Trophoblast cell (in vitro differentiated cells and primary cell): ENCODE results near the gene IDH2.
"Not testable (repeated sequence)": the region's sequence is repeated elsewhere in the genome, so short reads cannot be mapped to it uniquely, and the experiment has no call there.

Source experiments
- DNase-seq, 2 donors: peaks; one replicate each; pipeline ENCODE4 v3.0.0-alpha.2; 2016
- H2AFZ ChIP-seq: 2 replicates; pipeline ENCODE4 v1.6.1; 2013; ENCODE audit warnings: low read length, moderate library complexity, mild to moderate bottlenecking; ENCODE audit not compliant: insufficient read depth, poor library complexity
- H2AK5ac ChIP-seq: 2 replicates; pipeline ENCODE4 v1.6.1; 2013; ENCODE audit warnings: mild to moderate bottlenecking, low read length
- H2BK120ac ChIP-seq: 2 replicates; pipeline ENCODE4 v1.6.1; 2013; ENCODE audit warnings: low read length, mild to moderate bottlenecking, moderate library complexity; ENCODE audit not compliant: insufficient read depth, poor library complexity
- H2BK12ac ChIP-seq: 2 replicates; pipeline ENCODE4 v1.6.1; 2013; ENCODE audit warnings: mild to moderate bottlenecking, low read length, moderate library complexity
- H2BK5ac ChIP-seq: 2 replicates; pipeline ENCODE4 v1.6.1; 2013; ENCODE audit warnings: low read length, low read depth, moderate library complexity, mild to moderate bottlenecking; ENCODE audit not compliant: poor library complexity
- H3K14ac ChIP-seq: 2 replicates; pipeline ENCODE4 v1.6.1; 2013; ENCODE audit warnings: mild to moderate bottlenecking, low read length
- H3K18ac ChIP-seq: 2 replicates; pipeline ENCODE4 v1.6.1; 2013; ENCODE audit warnings: mild to moderate bottlenecking, low read length
- H3K23ac ChIP-seq: 2 replicates; pipeline ENCODE4 v1.6.1; 2013; ENCODE audit warnings: low read length
- H3K27ac ChIP-seq: 2 replicates; pipeline ENCODE4 v1.5.1; 2013; ENCODE audit warnings: low read depth, mild to moderate bottlenecking, inconsistent platforms, low read length, moderate library complexity
- H3K27me3 ChIP-seq: 2 replicates; pipeline ENCODE4 v1.6.1; 2013; ENCODE audit warnings: inconsistent platforms, mild to moderate bottlenecking, low read length, moderate library complexity; ENCODE audit not compliant: insufficient read depth
- H3K36me3 ChIP-seq, 2 experiments: 1 replicate in 1 of 2; 2 replicates in 1 of 2; pipeline ENCODE4 v1.6.1; 2013; ENCODE audit warnings: low read length in 2 of 2, mild to moderate bottlenecking in 2 of 2, moderate library complexity in 1 of 2; ENCODE audit not compliant: insufficient read depth in 2 of 2, control insufficient read depth in 1 of 2
- H3K4ac ChIP-seq: 2 replicates; pipeline ENCODE4 v1.6.1; 2013; ENCODE audit warnings: low read depth, mild to moderate bottlenecking, low read length, moderate library complexity
- H3K4me1 ChIP-seq, 2 experiments: 1 replicate in 1 of 2; 2 replicates in 1 of 2; pipeline ENCODE4 v1.6.1; 2013; ENCODE audit warnings: low read length in 2 of 2, mild to moderate bottlenecking in 2 of 2, moderate library complexity in 1 of 2; ENCODE audit not compliant: insufficient read depth in 2 of 2, control insufficient read depth in 1 of 2
- H3K4me2 ChIP-seq: 2 replicates; pipeline ENCODE4 v1.6.1; 2013; ENCODE audit warnings: inconsistent platforms, mild to moderate bottlenecking, low read length, moderate library complexity
- H3K4me3 ChIP-seq: 2 replicates; pipeline ENCODE4 v1.5.1; 2013; ENCODE audit warnings: mild to moderate bottlenecking, low read depth, low read length, inconsistent platforms
- H3K79me1 ChIP-seq: one replicate; pipeline ENCODE4 v1.6.1; 2013; ENCODE audit warnings: low read length
- H3K79me2 ChIP-seq: 2 replicates; pipeline ENCODE4 v1.6.1; 2013; ENCODE audit warnings: low read length, mild to moderate bottlenecking; ENCODE audit not compliant: control insufficient read depth, insufficient read depth, poor library complexity
- H3K9ac ChIP-seq: 2 replicates; pipeline ENCODE4 v1.6.1; 2013; ENCODE audit warnings: mild to moderate bottlenecking, low read length
- H3K9me3 ChIP-seq: 2 replicates; pipeline ENCODE4 v1.6.1; 2013; ENCODE audit warnings: low read depth, mild to moderate bottlenecking, control low read depth, inconsistent platforms, low read length; ENCODE audit not compliant: insufficient read depth
- H4K12ac ChIP-seq: 2 replicates; pipeline ENCODE4 v1.6.1; 2013; ENCODE audit warnings: low read depth, mild to moderate bottlenecking, low read length, moderate library complexity
- H4K8ac ChIP-seq: 2 replicates; pipeline ENCODE4 v1.6.1; 2013; ENCODE audit warnings: low read depth, mild to moderate bottlenecking, low read length, moderate library complexity
- H4K91ac ChIP-seq: one replicate; pipeline ENCODE4 v1.6.1; 2013; ENCODE audit warnings: low read depth, mild to moderate bottlenecking, low read length, moderate library complexity
- WGBS: extraction: QIAGEN DNeasy Blood & Tissue Kit; methylation state at CpG from one replicate; pipeline ENCODE4 v1.1.7; 2013; ENCODE audit warnings: missing lambda C conversion rate; ENCODE audit not compliant: insufficient read length, insufficient coverage; ENCODE audit errors: extremely low coverage; 5-methylcytosine and 5-hydroxymethylcytosine counted together

IDH2 gene

GRCh38 chr15:90070623-90071022 lies 31.6 kb downstream of the IDH2 start:
- not testable (repeated sequence) for H2AK5ac ChIP-seq, H2BK5ac ChIP-seq, H2BK120ac ChIP-seq, H4K91ac ChIP-seq, H3K4me1 ChIP-seq, H3K79me1 ChIP-seq, H4K8ac ChIP-seq, H2AFZ ChIP-seq, H3K27me3 ChIP-seq, H3K79me2 ChIP-seq, H3K14ac ChIP-seq, H3K4me2 ChIP-seq, H3K9me3 ChIP-seq, DNase-seq, H3K4me3 ChIP-seq, H3K4ac ChIP-seq, H4K12ac ChIP-seq, H3K9ac ChIP-seq, H3K23ac ChIP-seq, H2BK12ac ChIP-seq, H3K27ac ChIP-seq, H3K18ac ChIP-seq
- peaks cover 19 to 21% of the 10 kb centered on the region in 2 experiments for H3K36me3 ChIP-seq
- no CpG with 5 or more reads among the region's 2 CpGs for WGBS

DNA sequence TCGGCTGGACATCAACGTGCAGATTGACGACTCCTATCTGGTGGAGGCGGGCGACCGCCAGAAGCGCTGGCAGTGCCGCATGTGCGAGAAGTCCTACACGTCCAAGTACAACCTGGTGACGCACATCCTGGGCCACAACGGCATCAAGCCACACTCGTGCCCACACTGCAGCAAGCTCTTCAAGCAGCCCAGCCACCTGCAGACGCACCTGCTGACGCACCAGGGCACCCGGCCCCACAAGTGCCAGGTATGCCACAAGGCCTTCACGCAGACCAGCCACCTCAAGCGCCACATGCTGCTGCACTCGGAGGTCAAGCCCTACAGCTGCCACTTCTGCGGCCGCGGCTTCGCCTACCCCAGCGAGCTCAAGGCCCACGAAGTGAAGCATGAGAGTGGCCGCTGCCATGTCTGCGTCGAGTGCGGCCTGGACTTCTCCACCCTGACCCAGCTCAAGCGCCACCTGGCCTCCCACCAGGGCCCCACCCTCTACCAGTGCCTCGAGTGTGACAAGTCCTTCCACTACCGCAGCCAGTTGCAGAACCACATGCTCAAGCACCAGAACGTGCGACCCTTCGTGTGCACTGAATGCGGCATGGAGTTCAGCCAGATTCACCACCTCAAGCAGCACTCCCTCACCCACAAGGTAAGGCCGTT lies 34.2 kb downstream of the IDH2 start:
- H4K91ac ChIP-seq, result no peak overlapping the region
- no peak overlapping the region for H3K27ac ChIP-seq
- H2BK120ac ChIP-seq, result no peak overlapping the region
- no peak overlapping the region for H4K8ac ChIP-seq
- no peaks in the 10 kb centered on the region for H3K27me3 ChIP-seq
- no peak for DNase-seq
- no peak overlapping the region for H3K9ac ChIP-seq
- no CpG with 5 or more reads among the region's 37 CpGs for WGBS
- H2BK12ac ChIP-seq, result no peak overlapping the region
- no peak overlapping the region for H4K12ac ChIP-seq
- no peak overlapping the region for H2AFZ ChIP-seq
- H3K79me2 ChIP-seq, result no peaks in the 10 kb centered on the region
- no peak overlapping the region for H3K14ac ChIP-seq
- no peak overlapping the region for H3K4ac ChIP-seq
- H3K9me3 ChIP-seq, result peaks cover 3% of the 10 kb centered on the region
- no peak overlapping the region for H3K4me3 ChIP-seq
- no peak overlapping the region for H2AK5ac ChIP-seq
- peaks cover 3% of the 10 kb centered on the region in 2 experiments for H3K4me1 ChIP-seq
- H3K36me3 ChIP-seq, result peaks cover 11 to 13% of the 10 kb centered on the region in 2 experiments
- H2BK5ac ChIP-seq, result no peak overlapping the region
- no peak overlapping the region for H3K23ac ChIP-seq
- no peak overlapping the region for H3K4me2 ChIP-seq
- no peak overlapping the region for H3K18ac ChIP-seq
- no peaks in the 10 kb centered on the region for H3K79me1 ChIP-seq

- peaks cover 3% of the 10 kb centered on the region for H3K9me3 ChIP-seq
- no peak overlapping the region for H3K9ac ChIP-seq
- no peak overlapping the region for H4K8ac ChIP-seq
- H3K23ac ChIP-seq, result no peak overlapping the region
- no peak overlapping the region for H2BK120ac ChIP-seq
- H2AFZ ChIP-seq, result no peak overlapping the region
- H3K14ac ChIP-seq, result no peak overlapping the region
- H3K4me3 ChIP-seq, result no peak overlapping the region
- WGBS, result no CpG with 5 or more reads among the region's 55 CpGs
- H3K79me1 ChIP-seq, result no peaks in the 10 kb centered on the region
- H3K79me2 ChIP-seq, result no peaks in the 10 kb centered on the region
- H4K91ac ChIP-seq, result no peak overlapping the region
- H3K18ac ChIP-seq, result no peak overlapping the region
- H3K36me3 ChIP-seq, result peaks cover 8 to 10% of the 10 kb centered on the region in 2 experiments
- no peak overlapping the region for H3K4ac ChIP-seq
- H2BK5ac ChIP-seq, result no peak overlapping the region
- H3K27ac ChIP-seq, result no peak overlapping the region
- H4K12ac ChIP-seq, result no peak overlapping the region
- H2AK5ac ChIP-seq, result no peak overlapping the region
- DNase-seq, result no peak
- H2BK12ac ChIP-seq, result no peak overlapping the region
- peaks cover 3 to 6% of the 10 kb centered on the region in 2 experiments for H3K4me1 ChIP-seq
- H3K27me3 ChIP-seq, result no peaks in the 10 kb centered on the region
- H3K4me2 ChIP-seq, result no peak overlapping the region
These were observed 34.9 kb downstream of the IDH2 start for GRCh38 chr15:90067181-90067952.

- H2AK5ac ChIP-seq, result no peak overlapping the region
- no peak overlapping the region for H4K91ac ChIP-seq
- peaks cover 3% of the 10 kb centered on the region for H3K9me3 ChIP-seq
- no peaks in the 10 kb centered on the region for H3K79me2 ChIP-seq
- no peak overlapping the region for H2AFZ ChIP-seq
- H4K12ac ChIP-seq, result no peak overlapping the region
- H2BK12ac ChIP-seq, result no peak overlapping the region
- H3K4me1 ChIP-seq, result peaks cover 9 to 12% of the 10 kb centered on the region in 2 experiments
- H3K18ac ChIP-seq, result no peak overlapping the region
- H3K4me3 ChIP-seq, result no peak overlapping the region
- no peak overlapping the region for H3K23ac ChIP-seq
- H3K27ac ChIP-seq, result no peak overlapping the region
- WGBS, result no CpG with 5 or more reads among the region's 7 CpGs
- H3K4me2 ChIP-seq, result no peak overlapping the region
- no peaks in the 10 kb centered on the region for H3K27me3 ChIP-seq
- no peak for DNase-seq
- H2BK120ac ChIP-seq, result no peak overlapping the region
- H3K36me3 ChIP-seq, result peaks cover 8 to 10% of the 10 kb centered on the region in 2 experiments
- H3K14ac ChIP-seq, result no peak overlapping the region
- no peak overlapping the region for H3K9ac ChIP-seq
- H3K79me1 ChIP-seq, result peaks cover 6% of the 10 kb centered on the region
- no peak overlapping the region for H2BK5ac ChIP-seq
- no peak overlapping the region for H4K8ac ChIP-seq
- H3K4ac ChIP-seq, result no peak overlapping the region
These were observed 36.6 kb downstream of the IDH2 start for GRCh38 chr15:90065682-90066049.
